Esophagus squamous epithelium (tissue), 5 donors: ENCODE data around the gene RNASE1. TPM values are rescaled to one million over a fixed set of nuclear protein-coding genes. Genes with fewer than 3 reads are reported as not detected.
"Not testable (repeated sequence)": the region's sequence is repeated elsewhere in the genome, so short reads cannot be mapped to it uniquely, and the experiment has no call there.

Source experiments
- DNase-seq: peaks from one replicate; lab custom pipeline; 2025; lab: John Stamatoyannopoulos, UW
- H3K27ac ChIP-seq, 4 donors: fragments of 200-600 bp; sonication (generic); one replicate each; pipeline ENCODE4 v1.5.1; 2016 to 2019; ENCODE audit warnings: mild to moderate bottlenecking in 1 of 4
- H3K27me3 ChIP-seq, 4 donors: fragments of 200-600 bp; sonication (generic); 1 replicate in 3 of 4; 2 replicates in 1 of 4; pipeline versions ENCODE4 v1.5.1 to v1.6.0; 2017 to 2021; ENCODE audit warnings: antibody characterized with exemption in 1 of 4
- H3K36me3 ChIP-seq, 3 donors: fragments of 200-600 bp; sonication (generic); one replicate each; pipeline ENCODE4 v1.5.1; 2016 to 2019
- H3K4me1 ChIP-seq, 3 donors: fragments of 200-600 bp; sonication (generic); one replicate each; pipeline ENCODE4 v1.5.1; 2017 to 2019
- H3K4me3 ChIP-seq, 4 donors: fragments of 200-600 bp; sonication (generic); 1 replicate in 3 of 4; 2 replicates in 1 of 4; pipeline ENCODE4 v1.5.1; 2016 to 2019; ENCODE audit warnings: mild to moderate bottlenecking in 2 of 4, moderate library complexity in 1 of 4
- H3K9me3 ChIP-seq, 3 donors: fragments of 200-600 bp; sonication (generic); one replicate each; pipeline ENCODE4 v1.5.1; 2016 to 2019
- CTCF ChIP-seq, 6 experiments: fragments of 450-650 bp in 4 of 6; fragments of 200-600 bp in 2 of 6; sonication (generic) in 2 of 6; IDR thresholded peaks; one replicate each; pipeline ENCODE4 v1.5.1; 2016 to 2019; ENCODE audit warnings: antibody characterized with exemption in 6 of 6, mild to moderate bottlenecking in 4 of 6, moderate library complexity in 4 of 6
- POLR2A ChIP-seq, 4 donors: fragments of 450-650 bp; IDR thresholded peaks; one replicate each; pipeline ENCODE4 v1.6.1; 2017; ENCODE audit warnings: antibody characterized with exemption in 4 of 4, mild to moderate bottlenecking in 4 of 4, moderate library complexity in 3 of 4
- WGBS, 2 donors: methylation state at CpG; one replicate each; pipeline ENCODE4 v1.1.5; 2018; 5-methylcytosine and 5-hydroxymethylcytosine counted together
- intact Hi-C: fragments of 100-400 bp; cut with DNase I; formaldehyde crosslinking; loops from one replicate; pipeline ENCODE4 v1.15.0; 2022
- total RNA-seq, 4 donors: library from RNA; depleted of rRNA; stranded (reverse); fragments of >200 nt; gene quantifications; one replicate each; pipeline ENCODE4 v1.1.0, GENCODE V29; 2016
- donor health status: DM: yes; HTN: yes; CAD: no.

Gene RNASE1
- total RNA-seq, 4 donors from 2014 or later = 12.0 to 297 (median 61.0) TPM

- Histone ChIP-seq H3K27ac (no peak overlapping the region), H3K9me3 (peaks cover 0 to 18% (median 10%) of the 10 kb centered on the region in 3 donors), H3K27me3 (no peaks in the 10 kb centered on the region), H3K36me3 (no peaks in the 10 kb centered on the region), H3K4me1 (peaks cover 0 to 5% (median 0%) of the 10 kb centered on the region in 3 donors), H3K4me3 (no peak overlapping the region)
- TF ChIP-seq CTCF (IDR thresholded peaks at IDR 0.05) = no peak
- intact Hi-C loops = no loop called here
- DNase-seq = no peak
- 17 to 42% methylated on average over 2 to 3 of the region's 3 CpGs for WGBS, 2 donors
Measured at GRCh38 chr14:20827326-20827725, 24.7 kb upstream of the RNASE1 start.

GRCh38 chr14:20826666-20827065 lies 24.0 kb upstream of the RNASE1 start:
- WGBS, 2 donors = 29 to 36% methylated on average over 1 of the region's 1 CpG
- H3K27me3 ChIP-seq, intact Hi-C loops, H3K27ac ChIP-seq, H3K36me3 ChIP-seq, DNase-seq, H3K4me1 ChIP-seq, H3K4me3 ChIP-seq: not testable (repeated sequence)
- H3K9me3 ChIP-seq = peaks cover 0 to 18% (median 10%) of the 10 kb centered on the region in 3 donors

GRCh38 chr14:20823859-20824258 lies 21.2 kb upstream of the RNASE1 start:
- whole genome bisulfite sequencing, 2 donors = 73 to 88% methylated on average over 8 of the region's 8 CpGs
- no peak overlapping the region for H3K4me3 ChIP-seq
- H3K27me3 ChIP-seq = no peaks in the 10 kb centered on the region
- peaks cover 0 to 10% (median 0%) of the 10 kb centered on the region in 3 donors for H3K4me1 ChIP-seq
- no peak overlapping the region for H3K27ac ChIP-seq
- H3K9me3 ChIP-seq = peaks cover 0 to 15% (median 8%) of the 10 kb centered on the region in 3 donors
- TF ChIP-seq CTCF (IDR thresholded peaks at IDR 0.05) (no peak), POLR2A (IDR thresholded peaks at IDR 0.05) (no peak)
- intact Hi-C loops = no loop called here
- no peaks in the 10 kb centered on the region for H3K36me3 ChIP-seq
- no peak for DNase-seq

GRCh38 chr14:20821521-20822108 lies 19.0 kb upstream of the RNASE1 start:
- H3K4me1 ChIP-seq, H3K27ac ChIP-seq, H3K36me3 ChIP-seq, DNase-seq, intact Hi-C loops, H3K4me3 ChIP-seq, H3K9me3 ChIP-seq, H3K27me3 ChIP-seq: not testable (repeated sequence)
- 62 to 70% methylated on average over 3 of the region's 3 CpGs for WGBS, 2 donors

GRCh38 chr14:20820063-20820904 lies 17.6 kb upstream of the RNASE1 start:
- no peak for TF ChIP-seq POLR2A (IDR thresholded peaks at IDR 0.05)
- TF ChIP-seq CTCF (IDR thresholded peaks at IDR 0.05) = no peak
- 54 to 70% methylated on average over 14 of the region's 14 CpGs for WGBS, 2 donors
- no peaks in the 10 kb centered on the region for H3K27me3 ChIP-seq
- peaks cover 0 to 5% (median 0%) of the 10 kb centered on the region in 3 donors for H3K4me1 ChIP-seq
- no peak overlapping the region for H3K4me3 ChIP-seq
- H3K36me3 ChIP-seq = no peaks in the 10 kb centered on the region
- intact Hi-C loops = no loop called here
- no peaks in the 10 kb centered on the region for H3K9me3 ChIP-seq
- no peak overlapping the region for H3K27ac ChIP-seq
- no peak for DNase-seq

- Histone ChIP-seq H3K27ac (no peak overlapping the region), H3K36me3 (no peaks in the 10 kb centered on the region), H3K4me1 (peaks cover 0 to 5% (median 0%) of the 10 kb centered on the region in 3 donors), H3K27me3 (no peaks in the 10 kb centered on the region), H3K9me3 (no peaks in the 10 kb centered on the region), H3K4me3 (no peak overlapping the region)
- 55 to 87% methylated on average over 7 of the region's 7 CpGs for WGBS, 2 donors
- TF ChIP-seq CTCF (IDR thresholded peaks at IDR 0.05) (peak in 1 of 6 experiments; percentile 32), POLR2A (IDR thresholded peaks at IDR 0.05) (no peak)
- no peak for DNase-seq
- intact Hi-C loops = no loop called here
Measured at GRCh38 chr14:20818861-20819260, 16.2 kb upstream of the RNASE1 start.

GRCh38 chr14:20815946-20816345 lies 13.3 kb upstream of the RNASE1 start:
- H3K27ac ChIP-seq, H3K9me3 ChIP-seq, DNase-seq, H3K36me3 ChIP-seq, H3K27me3 ChIP-seq, H3K4me3 ChIP-seq, intact Hi-C loops, H3K4me1 ChIP-seq: not testable (repeated sequence)
- WGBS, 2 donors = 63 to 71% methylated on average over 3 of the region's 3 CpGs
